Ectodermal cell (in vitro differentiated cells): ENCODE data around the gene STIP1.

Experiments
- H3K27ac ChIP-seq: 2 replicates; pipeline ENCODE4 v1.7.0; 2013; ENCODE audit warnings: mild to moderate bottlenecking, low read depth, low read length; ENCODE audit not compliant: insufficient read depth, poor library complexity, severe bottlenecking
- H3K27me3 ChIP-seq: 2 replicates; pipeline ENCODE4 v1.7.0; 2013; ENCODE audit warnings: mild to moderate bottlenecking, low read length; ENCODE audit not compliant: insufficient read depth, control insufficient read depth, poor library complexity, severe bottlenecking
- H3K36me3 ChIP-seq: one replicate; pipeline ENCODE4 v1.7.0; 2013; ENCODE audit warnings: low read length; ENCODE audit not compliant: control insufficient read depth, insufficient read depth
- H3K4me1 ChIP-seq: one replicate; pipeline ENCODE4 v1.7.0; 2013; ENCODE audit warnings: low read length; ENCODE audit not compliant: control insufficient read depth, insufficient read depth
- H3K4me3 ChIP-seq: 2 replicates; pipeline ENCODE4 v1.7.0; 2013; ENCODE audit warnings: low read depth, low read length, control low read depth; ENCODE audit not compliant: insufficient read depth
- H3K9me3 ChIP-seq: 2 replicates; pipeline ENCODE4 v1.7.0; 2013; ENCODE audit warnings: mild to moderate bottlenecking, low read length, moderate library complexity; ENCODE audit not compliant: control insufficient read depth
- WGBS, 2 experiments: methylation state at CpG; one replicate each; pipeline ENCODE4 v1.1.7; 2013; ENCODE audit warnings: missing lambda C conversion rate in 2 of 2; 5-methylcytosine and 5-hydroxymethylcytosine counted together

Gene STIP1

GRCh38 chr11:64251016-64251752 is 65.2 kb downstream of the STIP1 start, which contains the start of gene PLCB3:
PLCB3 (plus strand) TSS chr11:64251530; CDS start chr11:64251650, 120 bp downstream.
- peaks cover 15% of the 10 kb centered on the region for H3K4me1 ChIP-seq

GRCh38 chr11:64251753-64252002 is 65.7 kb downstream of the STIP1 start:
- Histone ChIP-seq H3K9me3 (no peaks in the 10 kb centered on the region), H3K27ac (no peak overlapping the region), H3K4me3 (peak overlapping the region; percentile 70), H3K27me3 (peaks cover 10% of the 10 kb centered on the region), H3K36me3 (no peaks in the 10 kb centered on the region), H3K4me1 (peaks cover 15% of the 10 kb centered on the region)
- WGBS, 2 experiments = 0 to 1% methylated on average over 18 of the region's 18 CpGs

More at GRCh38 chr11:64251016-64251752, 65.2 kb downstream of the STIP1 start, which contains the start of gene PLCB3:
- Histone ChIP-seq H3K9me3 (no peaks in the 10 kb centered on the region), H3K27me3 (peaks cover 10% of the 10 kb centered on the region), H3K36me3 (no peaks in the 10 kb centered on the region), H3K27ac (no peak within 1 kb of the TSS), H3K4me3 (peak within 1 kb of the TSS; percentile 70)
- WGBS, 2 experiments = 1% methylated on average over 75 of the region's 75 CpGs

GRCh38 chr11:64252003-64252872 is 66.3 kb downstream of the STIP1 start:
- H3K27me3 ChIP-seq = peaks cover 10% of the 10 kb centered on the region
- H3K4me1 ChIP-seq = peaks cover 15% of the 10 kb centered on the region
- H3K36me3 ChIP-seq = no peaks in the 10 kb centered on the region
- H3K27ac ChIP-seq = no peak overlapping the region
- no peaks in the 10 kb centered on the region for H3K9me3 ChIP-seq
- WGBS, 2 experiments = 5 to 7% methylated on average over 23 of the region's 23 CpGs
- H3K4me3 ChIP-seq = peak overlapping the region; percentile 70

GRCh38 chr11:64253043-64253442 is 67.1 kb downstream of the STIP1 start:
- H3K4me3 ChIP-seq = peak overlapping the region; percentile 70
- no peak overlapping the region for H3K27ac ChIP-seq
- WGBS, 2 experiments = 77 to 81% methylated on average over 8 of the region's 8 CpGs
- H3K9me3 ChIP-seq = no peaks in the 10 kb centered on the region
- no peaks in the 10 kb centered on the region for H3K36me3 ChIP-seq
- peaks cover 10% of the 10 kb centered on the region for H3K4me1 ChIP-seq
- H3K27me3 ChIP-seq = peaks cover 5% of the 10 kb centered on the region

- Histone ChIP-seq H3K27me3 (peaks cover 3% of the 10 kb centered on the region), H3K4me1 (peaks cover 9% of the 10 kb centered on the region), H3K36me3 (peaks cover 3% of the 10 kb centered on the region), H3K4me3 (no peak overlapping the region), H3K27ac (no peak overlapping the region), H3K9me3 (no peaks in the 10 kb centered on the region)
- WGBS, 2 experiments = 86 to 90% methylated on average over 5 of the region's 5 CpGs
Observed at GRCh38 chr11:64253481-64253880, 67.5 kb downstream of the STIP1 start.
